Right ventricle myocardium superior (tissue), 1 donor: Measurements from ENCODE around the gene MSANTD2. TPM values are rescaled to one million over a fixed set of nuclear protein-coding genes. Genes with fewer than 3 reads are reported as not detected.

ENCODE experiments used
- ATAC-seq: fragments of 200-7000 bp; cut with Tn5 transposase; one replicate; pipeline ENCODE4 v1.9.1; 2020; ENCODE audit warnings: mild to moderate bottlenecking; ENCODE audit not compliant: poor library complexity
- DNase-seq: peaks from one replicate; pipeline ENCODE4 v3.0.0-alpha.2; 2020
- intact Hi-C: fragments of 100-400 bp; cut with DNase I; formaldehyde crosslinking; loops from one replicate; pipeline ENCODE4 v1.11.2; 2022
- total RNA-seq: library from RNA; stranded (reverse); fragmentation: NEBNext Ultra II Directional; extraction: Animal tissue kit (Norgen Biotek cat#: 25700); gene quantifications from one replicate; pipeline ENCODE4 v1.2.1, GENCODE V29; 2021
- donor health status: DM: no; HTN: yes; CAD: no; lungs with severe emphysema.

MSANTD2 gene
- total RNA-seq, 1 donor from 2014 or later = 4.0 TPM

DNA sequence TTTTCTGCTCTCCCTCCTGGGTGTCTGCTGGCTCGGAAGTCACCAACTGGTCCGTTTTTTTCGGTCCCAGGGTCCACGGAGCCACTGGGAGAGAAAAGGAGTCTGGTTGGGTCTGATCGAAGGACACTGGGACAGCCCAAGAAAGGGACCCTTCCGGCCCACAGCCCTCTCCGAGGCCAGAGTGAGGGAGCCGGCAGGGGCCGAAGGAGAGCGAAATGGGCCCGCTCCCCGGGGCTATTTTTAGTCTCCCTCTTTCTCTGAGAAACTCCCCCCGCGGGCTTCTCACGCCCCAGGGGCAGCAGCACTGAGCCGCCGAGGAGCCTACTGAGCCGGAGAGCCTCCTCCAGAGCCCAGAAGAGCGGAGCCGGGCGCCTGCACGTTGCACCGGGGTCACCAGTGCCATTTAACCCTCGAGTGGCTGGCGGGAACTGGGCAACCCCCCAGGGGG is 40.0 kb downstream of the MSANTD2 start:
- DNase-seq = no peak
- peak; percentile 16 for ATAC-seq

DNA sequence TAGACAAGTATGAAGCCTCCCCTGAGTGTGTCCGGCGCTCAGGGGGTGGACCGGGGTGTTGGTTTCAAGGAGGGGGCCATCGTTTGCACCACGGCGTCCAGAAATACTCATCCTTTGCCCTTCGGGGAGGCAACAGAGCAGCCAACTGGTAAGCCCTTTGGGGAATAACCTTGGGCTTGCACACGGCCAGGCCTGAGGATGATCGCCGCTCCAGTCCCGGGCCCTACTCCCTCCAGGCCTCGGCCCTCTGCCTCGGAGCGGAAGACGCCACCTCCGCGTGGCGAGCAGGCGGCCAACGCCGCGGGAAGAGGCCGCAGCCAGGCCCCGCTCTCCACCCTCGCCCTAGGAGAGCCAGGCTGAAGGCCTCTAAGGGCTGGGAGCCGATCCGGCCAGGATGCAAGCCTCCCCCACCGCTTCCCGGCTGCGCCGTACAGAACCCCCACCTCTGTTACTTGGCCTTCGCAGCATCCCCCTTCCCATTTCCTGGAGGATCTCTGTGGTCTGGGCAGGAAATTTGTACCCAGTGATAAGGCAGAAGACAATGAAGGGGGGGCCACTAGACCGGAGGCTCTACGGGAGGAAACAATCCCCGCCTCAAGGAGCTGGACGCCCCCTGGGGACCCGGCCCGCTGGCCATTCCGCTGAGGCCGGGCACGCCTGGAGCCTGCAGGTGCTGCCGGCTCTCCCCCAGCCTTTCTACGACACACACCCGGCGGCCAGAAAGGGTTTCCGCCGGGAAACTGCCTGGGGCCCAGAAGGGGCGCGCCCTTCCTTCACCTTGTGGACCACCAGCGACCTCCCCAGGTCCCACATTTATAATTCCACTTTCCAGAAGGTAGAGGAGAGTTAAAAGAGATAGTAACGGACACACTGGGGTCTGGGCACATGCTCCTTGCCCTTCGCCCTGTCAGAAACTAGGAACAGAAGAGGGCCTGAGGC is 40.7 kb downstream of the MSANTD2 start:
- intact Hi-C loops = loop anchor here (5.0 to 10.0 kb wide), 2 partner anchors 75 to 87 kb away; partner anchors contain the start of genes SIAE and SPA17
- ATAC-seq (peak; percentile 24), DNase-seq (peak; percentile 80)

More for the DNA sequence above, 40.0 kb downstream of the MSANTD2 start:
- intact Hi-C loops = loop anchor here (5.0 to 10.0 kb wide), 2 partner anchors 75 to 88 kb away; partner anchors contain the start of genes SIAE and SPA17

DNA sequence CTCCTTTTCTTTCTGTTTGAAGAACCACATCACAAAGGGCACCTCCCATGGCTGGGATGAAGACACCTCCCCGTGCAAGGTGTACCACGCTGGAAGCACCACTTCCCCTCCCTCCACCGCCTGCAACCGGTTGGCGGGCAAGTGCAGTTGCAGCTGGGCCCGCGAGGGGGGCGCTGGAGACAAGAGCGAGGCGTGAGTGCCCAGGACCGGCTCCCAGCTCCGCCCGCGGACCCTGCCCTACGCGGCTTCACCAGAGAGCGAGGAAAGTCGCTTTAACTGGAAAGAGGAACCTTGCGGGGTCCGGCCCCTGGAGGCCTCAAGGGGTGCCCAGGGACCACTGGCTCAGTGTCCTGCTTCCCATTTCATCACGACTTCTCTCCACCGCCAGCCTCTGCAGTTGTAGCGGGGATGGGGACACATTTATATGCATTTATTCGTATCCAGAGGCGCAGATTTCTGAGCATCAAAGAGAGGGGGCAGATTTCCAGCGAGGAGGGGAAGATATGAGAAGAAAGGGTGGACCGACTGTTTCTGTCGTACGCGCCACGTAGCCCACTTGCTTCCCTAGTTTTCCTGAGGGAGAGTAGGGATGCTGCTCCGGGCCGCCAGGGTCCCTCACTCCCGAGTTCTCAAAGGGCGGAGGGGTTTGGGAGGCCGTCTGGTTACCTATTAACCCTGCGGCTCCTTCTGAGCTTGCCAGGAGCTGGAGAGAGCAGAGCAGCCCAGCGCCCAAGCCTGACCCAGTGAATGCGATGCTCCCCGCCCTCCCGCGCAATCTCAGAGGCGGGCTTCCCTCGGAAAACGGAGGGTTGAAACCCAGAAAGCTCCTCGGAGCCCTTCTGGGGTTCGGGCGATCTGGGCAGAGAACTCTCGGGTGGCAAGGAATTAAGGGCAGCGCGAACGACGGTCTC is 41.6 kb downstream of the MSANTD2 start:
- intact Hi-C loops = no loop called here
- peak; percentile 86 for DNase-seq
- ATAC-seq = peak; percentile 70

- intact Hi-C loops = no loop called here
- ATAC-seq (no peak), DNase-seq (no peak)
These were observed 42.9 kb downstream of the MSANTD2 start for GRCh38 chr11:124757320-124757719.

DNA sequence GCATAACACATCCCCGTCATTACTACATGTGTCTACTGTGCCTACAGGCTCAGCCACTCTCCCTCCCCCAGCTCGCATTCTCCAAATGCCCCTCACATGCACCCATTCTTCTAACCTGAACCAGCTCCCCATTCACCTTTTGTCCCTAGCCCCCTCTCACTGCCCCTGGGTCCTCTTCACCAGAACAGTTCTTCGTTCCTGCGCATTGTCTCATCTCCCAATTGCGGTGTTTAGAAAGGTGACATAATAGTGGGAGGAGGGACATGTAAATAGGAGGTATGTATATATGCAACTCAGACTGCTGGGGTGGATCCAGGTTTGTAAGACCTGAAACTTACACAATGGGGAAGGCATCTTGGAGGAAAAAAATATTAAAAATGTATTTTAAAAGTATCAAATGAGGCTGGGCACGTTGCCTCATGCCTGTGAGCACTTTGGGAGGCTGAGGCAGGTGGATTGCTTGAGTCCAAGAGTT is 43.4 kb downstream of the MSANTD2 start:
- ATAC-seq (no peak), DNase-seq (no peak)
- intact Hi-C loops = no loop called here

- intact Hi-C loops = no loop called here
- ATAC-seq (no peak), DNase-seq (no peak)
These were observed 44.0 kb downstream of the MSANTD2 start for GRCh38 chr11:124756033-124756752.

DNA sequence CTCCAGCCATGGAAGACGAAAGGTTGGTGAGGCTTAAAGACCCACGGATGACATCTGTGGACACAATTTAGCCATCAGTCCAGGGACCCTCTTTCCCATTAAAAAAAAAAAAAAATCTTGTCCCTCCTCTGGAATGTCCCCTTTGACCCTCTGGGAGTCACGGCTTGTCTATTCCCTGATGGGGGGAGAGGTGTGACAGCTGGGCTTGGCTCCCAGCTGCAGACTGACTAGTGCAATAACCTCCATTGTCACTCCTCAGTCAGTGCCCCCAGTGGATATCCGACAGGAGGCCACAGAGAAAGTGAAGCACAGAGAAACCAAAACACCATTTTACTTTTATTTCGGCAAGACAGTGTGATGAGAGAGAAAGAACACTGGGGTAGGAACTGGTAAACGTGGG is 45.5 kb downstream of the MSANTD2 start:
- intact Hi-C loops = no loop called here
- ATAC-seq (no peak), DNase-seq (no peak)

DNA sequence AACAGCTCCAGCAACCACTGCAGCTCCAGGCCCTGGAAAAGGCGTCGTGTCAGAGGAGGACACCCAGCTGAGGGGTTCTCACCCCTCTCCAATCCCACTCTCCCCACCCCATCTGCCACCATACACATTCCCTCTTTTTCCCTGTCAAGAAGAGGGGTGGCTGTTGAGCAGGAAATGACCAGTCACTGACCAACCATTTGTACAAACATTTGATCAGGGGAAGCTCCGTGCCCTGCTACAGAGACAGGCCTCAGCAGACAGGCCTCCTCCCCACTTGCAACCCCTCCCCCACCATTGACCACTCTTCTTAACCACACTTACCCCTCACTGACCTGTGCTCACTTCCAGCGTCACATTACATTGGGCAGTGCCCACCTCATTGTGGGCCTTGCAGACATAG is 45.9 kb downstream of the MSANTD2 start:
- intact Hi-C loops = no loop called here
- ATAC-seq (no peak), DNase-seq (no peak)

GRCh38 chr11:124753624-124754023 is 46.6 kb downstream of the MSANTD2 start:
- intact Hi-C loops = no loop called here
- DNase-seq (no peak), ATAC-seq (no peak)

DNA sequence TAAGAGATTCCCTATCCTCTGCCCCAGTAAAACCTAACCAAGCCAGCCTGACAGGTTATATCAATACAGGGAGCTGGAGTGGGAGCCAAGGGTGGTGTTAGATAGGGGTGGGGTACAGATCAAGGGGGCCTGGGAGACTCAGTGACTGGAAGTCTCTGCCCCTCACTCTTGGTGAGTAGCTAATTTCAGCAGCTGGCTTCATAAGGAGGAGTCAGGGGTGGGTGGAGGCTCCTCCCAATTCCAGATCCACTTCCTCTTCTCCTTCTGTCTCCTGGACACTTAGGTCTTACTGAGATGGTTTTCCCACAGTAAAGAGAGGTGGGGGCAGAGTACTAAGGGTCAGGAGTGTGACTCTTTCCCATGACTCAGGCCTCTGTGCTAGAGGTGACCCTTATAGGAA is 47.0 kb downstream of the MSANTD2 start:
- DNase-seq = no peak
- no peak for ATAC-seq
- intact Hi-C loops = no loop called here

GRCh38 chr11:124752471-124753102 is 47.6 kb downstream of the MSANTD2 start:
- no peak for DNase-seq
- intact Hi-C loops = no loop called here
- ATAC-seq = no peak

DNA sequence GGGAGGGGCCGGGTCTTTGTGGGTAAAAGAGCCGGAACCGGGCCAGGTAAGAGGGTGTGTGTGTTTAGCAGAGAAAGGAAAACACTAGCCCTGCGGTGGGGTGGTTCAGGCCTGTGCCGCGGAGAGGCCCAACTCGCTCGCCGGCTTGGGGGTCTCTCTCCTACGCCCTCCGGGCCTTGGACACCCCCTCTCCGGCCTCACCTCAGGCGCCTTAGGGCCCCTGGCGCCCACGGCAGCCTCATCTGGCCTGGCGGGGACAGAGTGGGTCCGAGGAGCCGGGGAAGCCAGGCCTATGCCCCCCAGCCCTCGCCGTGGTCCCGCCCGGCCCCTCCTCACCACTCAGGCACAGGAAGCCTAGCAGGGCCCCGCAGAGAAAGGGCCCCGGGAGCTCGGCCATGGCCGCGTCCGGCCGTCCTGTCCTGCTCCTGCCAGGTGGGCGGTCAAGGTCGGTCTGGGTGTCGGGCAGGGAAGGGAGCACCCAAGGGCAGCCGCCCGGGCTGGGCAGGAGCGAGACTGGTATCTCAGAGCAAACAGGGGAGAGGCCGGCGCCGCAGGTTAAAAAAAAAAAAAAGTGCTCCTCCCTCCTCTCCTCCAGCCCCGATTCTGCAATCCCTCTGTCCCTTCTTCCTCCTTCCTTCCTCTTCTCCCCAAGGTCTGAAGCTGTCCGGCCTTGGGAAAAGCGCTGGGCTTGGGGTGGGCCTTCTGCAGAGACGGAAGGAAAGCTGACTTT is 48.3 kb downstream of the MSANTD2 start, which contains the start of gene VSIG2:
VSIG2 (minus strand) TSS at position 515 of the 730 bp plus-strand sequence; CDS start at position 397, 118 bp downstream.
- intact Hi-C loops = no loop called here
- ATAC-seq = peak; percentile 21
- no peak for DNase-seq

GRCh38 chr11:124751391-124751740 is 48.8 kb downstream of the MSANTD2 start:
- ATAC-seq (no peak), DNase-seq (no peak)
- intact Hi-C loops = no loop called here

DNA sequence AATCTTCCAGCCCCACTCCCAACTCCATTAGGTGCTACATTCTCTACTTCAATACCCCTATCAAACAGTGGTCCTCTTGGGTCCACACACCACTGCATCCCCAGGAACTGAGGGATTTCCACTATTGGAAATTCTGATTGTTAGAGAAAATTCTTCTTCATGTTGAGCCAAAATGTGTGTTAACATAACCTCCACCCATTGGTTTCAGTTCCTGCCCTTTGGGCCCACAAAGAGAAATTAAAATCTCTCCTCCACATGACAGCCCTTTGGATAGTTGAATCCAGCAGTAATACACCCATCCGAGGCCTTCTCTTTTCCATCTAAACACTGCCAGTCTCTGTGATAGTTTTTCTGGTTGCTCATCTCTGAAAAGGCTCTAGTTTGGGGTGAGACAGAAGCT is 50.3 kb downstream of the MSANTD2 start:
- intact Hi-C loops = no loop called here
- DNase-seq (no peak), ATAC-seq (no peak)

- DNase-seq = no peak
- ATAC-seq = no peak
- intact Hi-C loops = no loop called here
These were observed 51.5 kb downstream of the MSANTD2 start for GRCh38 chr11:124748481-124749343.

DNA sequence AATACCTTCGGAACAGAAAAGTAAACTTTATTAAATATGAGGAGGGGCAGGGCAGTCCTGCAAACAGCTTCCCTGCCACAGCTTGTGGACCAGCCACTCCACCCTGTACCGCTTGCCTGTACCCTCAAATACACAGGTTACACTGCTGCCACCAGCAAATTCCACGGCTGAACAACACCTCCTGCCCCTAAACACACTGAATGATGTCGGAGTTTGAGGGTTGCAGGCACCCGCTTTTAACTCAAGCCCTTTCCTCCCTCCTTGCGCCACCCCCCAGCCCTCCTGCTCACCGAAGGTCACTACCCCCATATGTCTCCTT is 52.1 kb downstream of the MSANTD2 start:
- intact Hi-C loops = no loop called here
- DNase-seq = no peak
- no peak for ATAC-seq
